Heart right ventricle (tissue), 16 donors: ENCODE measurements around the gene TAGAP. TPM values are rescaled to one million over a fixed set of nuclear protein-coding genes. Genes with fewer than 3 reads are reported as not detected.

ENCODE experiments used
- ATAC-seq, 8 donors: fragments of 200-7000 bp; cut with Tn5 transposase; one replicate each; pipeline ENCODE4 v1.9.1; 2020; ENCODE audit warnings: mild to moderate bottlenecking in 8 of 8, moderate library complexity in 8 of 8, moderate number of reproducible peaks in 1 of 8
- DNase-seq, 2 donors: peaks; one replicate each; pipeline ENCODE4 v3.0.0-alpha.2; 2020
- H3K27ac ChIP-seq, 10 donors: fragments of 200-600 bp; sonication (generic) in 2 of 10; one replicate each; pipeline versions ENCODE4 v1.5.0 to v1.8.0; 2020 to 2022; ENCODE audit warnings: mild to moderate bottlenecking in 3 of 10
- H3K27me3 ChIP-seq, 7 donors: fragments of 200-600 bp; one replicate each; pipeline ENCODE4 v1.8.0; 2021 to 2022; ENCODE audit warnings: mild to moderate bottlenecking in 2 of 7
- H3K36me3 ChIP-seq, 9 donors: fragments of 200-600 bp; sonication (generic) in 1 of 9; one replicate each; pipeline versions ENCODE4 v1.5.0 to v1.8.0; 2020 to 2022; ENCODE audit warnings: mild to moderate bottlenecking in 2 of 9
- H3K4me1 ChIP-seq, 9 donors: fragments of 200-600 bp; sonication (generic) in 1 of 9; one replicate each; pipeline versions ENCODE4 v1.5.0 to v1.8.0; 2020 to 2022; ENCODE audit warnings: mild to moderate bottlenecking in 4 of 9
- H3K4me3 ChIP-seq, 10 donors: fragments of 200-600 bp; sonication (generic) in 2 of 10; one replicate each; pipeline versions ENCODE4 v1.5.0 to v1.8.0; 2020 to 2022; ENCODE audit warnings: mild to moderate bottlenecking in 7 of 10, moderate library complexity in 2 of 10
- H3K9me3 ChIP-seq, 11 donors: fragments of 200-600 bp in 10 of 11; sonication (generic) in 2 of 11; one replicate each; pipeline versions ENCODE4 v1.5.0 to v1.8.0; 2013 to 2022; ENCODE audit warnings: mild to moderate bottlenecking in 2 of 11, control low read depth in 1 of 11, moderate library complexity in 1 of 11
- WGBS, 2 donors: extraction: QIAGEN DNeasy Blood & Tissue Kit; methylation state at CpG; one replicate each; pipeline ENCODE4 v1.1.7; 2013; ENCODE audit warnings: inconsistent platforms in 1 of 2; 5-methylcytosine and 5-hydroxymethylcytosine counted together
- intact Hi-C, 10 donors: fragments of 100-400 bp; cut with DNase I; formaldehyde crosslinking; loops; one replicate each; pipeline versions ENCODE4 v1.11.1 to v1.14.2; 2022
- polyA plus RNA-seq, 2 donors: library from polyadenylated mRNA; stranded (reverse); fragments of 200-250 nt; gene quantifications; one replicate each; pipeline ENCODE4 v1.2.3, GENCODE V29; 2013
- total RNA-seq, 10 donors: library from RNA; stranded (reverse); fragmentation: NEBNext Ultra II Directional in 3 of 10; extraction: Animal tissue kit (Norgen Biotek cat#: 25700) in 3 of 10; gene quantifications; one replicate each; pipeline versions ENCODE4 v1.2.1 to v1.2.4, GENCODE V29; 2021 to 2023
- TF ChIP-seq, protein P1 (sequence below), 9 donors: fragments of 200-600 bp; sonication (generic) in 2 of 9; IDR thresholded peaks; one replicate each; pipeline versions ENCODE4 v1.5.0 to v1.8.0; 2021 to 2022; ENCODE audit warnings: antibody characterized with exemption in 9 of 9, mild to moderate bottlenecking in 5 of 9, moderate library complexity in 1 of 9
- donor health status: Arrhythmogenic right ventricular cardiomyopathy.
- donor health status: ischemic (EF 13 %, LVEDD 7.1; RV severe dilation, severe dysfunction).
- donor health status: healthy with polysubstance abuse.
- donor health status: DM: no; HTN: yes; CAD: no.
- donor health status: DM: no; HTN: no; CAD: no.
- donor health status: ischemic (EF 25% LVEDD 6.9; RV normal size, moderate dysfunction).
- donor health status: ischemic (EF 25% LVEDD 5.7; RV mildly dilated, moderate dysfunction).
- donor health status: healthy.
- donor health status: DM: yes; HTN: yes; CAD: no.
- donor health status: Ischemic cardiomyopathy.
- donor health status: ischemic (EF 35%, LVEDD 5.7; RV mildly dilated, moderate dysfunction).
- donor health status: nonischemic (EF 11% LVEDD 7.7; RV severe dilation, severe dysfunction).
- donor health status: DM: yes; HTN: yes; CAD: no.
- donor health status: PGD.
- donor health status: ischemic (EF 29% LVEDD 5.4; RV normal size, mild dysfunction).
- donor health status: nonischemic (EF 23%, LVEDD 6.1; RV moderate dilation, normal function).

Gene TAGAP
- total and polyA plus RNA-seq, 12 donors = 0.28 to 6.5 (median 0.80) TPM

GRCh38 chr6:159008656-159009288 lies 36.0 kb downstream of the TAGAP start:
- no peak for DNase-seq
- peak overlapping the region in 1 of 10 donors; percentile 46 for H3K27ac ChIP-seq
- intact Hi-C loops = loop anchor here in 8 of 10 donors (1.0 to 10.0 kb wide), 7 partner anchors 94 to 126 kb away; no protein-coding TSS in a partner anchor
- no peaks in the 10 kb centered on the region for H3K27me3 ChIP-seq
- WGBS, 2 donors = 75 to 82% methylated on average over 10 of the region's 10 CpGs
- ATAC-seq = peak in 5 of 8 donors; percentile 22 to 58 (median 47)
- H3K36me3 ChIP-seq = no peaks in the 10 kb centered on the region
- peak overlapping the region in 1 of 10 donors; percentile 20 for H3K4me3 ChIP-seq
- TF ChIP-seq, protein P1, sequence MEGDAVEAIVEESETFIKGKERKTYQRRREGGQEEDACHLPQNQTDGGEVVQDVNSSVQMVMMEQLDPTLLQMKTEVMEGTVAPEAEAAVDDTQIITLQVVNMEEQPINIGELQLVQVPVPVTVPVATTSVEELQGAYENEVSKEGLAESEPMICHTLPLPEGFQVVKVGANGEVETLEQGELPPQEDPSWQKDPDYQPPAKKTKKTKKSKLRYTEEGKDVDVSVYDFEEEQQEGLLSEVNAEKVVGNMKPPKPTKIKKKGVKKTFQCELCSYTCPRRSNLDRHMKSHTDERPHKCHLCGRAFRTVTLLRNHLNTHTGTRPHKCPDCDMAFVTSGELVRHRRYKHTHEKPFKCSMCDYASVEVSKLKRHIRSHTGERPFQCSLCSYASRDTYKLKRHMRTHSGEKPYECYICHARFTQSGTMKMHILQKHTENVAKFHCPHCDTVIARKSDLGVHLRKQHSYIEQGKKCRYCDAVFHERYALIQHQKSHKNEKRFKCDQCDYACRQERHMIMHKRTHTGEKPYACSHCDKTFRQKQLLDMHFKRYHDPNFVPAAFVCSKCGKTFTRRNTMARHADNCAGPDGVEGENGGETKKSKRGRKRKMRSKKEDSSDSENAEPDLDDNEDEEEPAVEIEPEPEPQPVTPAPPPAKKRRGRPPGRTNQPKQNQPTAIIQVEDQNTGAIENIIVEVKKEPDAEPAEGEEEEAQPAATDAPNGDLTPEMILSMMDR (IDR thresholded peaks at IDR 0.05) = peak; percentile 15 to 58 (median 48)
- H3K9me3 ChIP-seq = no peaks in the 10 kb centered on the region
- H3K4me1 ChIP-seq = peaks cover 0 to 30% (median 0%) of the 10 kb centered on the region in 9 donors

GRCh38 chr6:159007510-159007909 lies 37.3 kb downstream of the TAGAP start:
- no peak overlapping the region for H3K27ac ChIP-seq
- TF ChIP-seq, protein P1 (IDR thresholded peaks at IDR 0.05) = no peak
- no peaks in the 10 kb centered on the region for H3K9me3 ChIP-seq
- no peaks in the 10 kb centered on the region for H3K27me3 ChIP-seq
- H3K36me3 ChIP-seq = no peaks in the 10 kb centered on the region
- DNase-seq (no peak), ATAC-seq (no peak)
- no peak overlapping the region for H3K4me3 ChIP-seq
- WGBS, 2 donors = 76 to 77% methylated on average over 5 of the region's 5 CpGs
- intact Hi-C loops = loop anchor here in 7 of 10 donors (5.0 to 10.0 kb wide), 5 partner anchors 95 to 127 kb away; no protein-coding TSS in a partner anchor
- H3K4me1 ChIP-seq = peaks cover 0 to 21% (median 0%) of the 10 kb centered on the region in 9 donors

GRCh38 chr6:159005436-159005835 lies 39.4 kb downstream of the TAGAP start:
- ATAC-seq = no peak
- WGBS, 2 donors = 92 to 93% methylated on average over 5 of the region's 5 CpGs
- no peaks in the 10 kb centered on the region for H3K36me3 ChIP-seq

DNA sequence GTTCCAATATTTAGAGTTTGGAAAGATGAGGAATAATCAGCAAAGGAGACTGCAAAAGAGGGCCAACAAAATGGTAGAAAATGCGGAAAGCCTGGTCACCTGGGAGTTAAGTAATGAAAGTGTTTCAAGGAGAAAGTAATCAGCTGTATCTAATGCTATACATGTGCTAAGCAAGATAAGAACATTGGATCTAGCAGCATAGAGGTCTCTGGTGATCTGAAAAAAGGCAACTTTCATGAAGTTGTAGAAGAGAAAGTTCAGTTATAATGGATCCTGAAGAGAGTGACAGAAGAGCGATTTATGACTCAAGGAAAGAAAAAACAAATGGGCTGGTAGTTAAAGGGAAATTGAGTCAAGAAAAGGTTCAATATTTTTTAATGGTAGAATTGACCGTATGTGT lies 40.2 kb downstream of the TAGAP start:
- DNase-seq (no peak), ATAC-seq (no peak)
- H3K4me3 ChIP-seq = no peak overlapping the region
- no peaks in the 10 kb centered on the region for H3K27me3 ChIP-seq
- no peaks in the 10 kb centered on the region for H3K36me3 ChIP-seq
- intact Hi-C loops = loop anchor here in 6 of 10 donors (10.0 kb wide), 2 partner anchors 100 to 130 kb away; no protein-coding TSS in a partner anchor
- H3K4me1 ChIP-seq = peaks cover 0 to 31% (median 9%) of the 10 kb centered on the region in 9 donors
- no peaks in the 10 kb centered on the region for H3K9me3 ChIP-seq
- H3K27ac ChIP-seq = no peak overlapping the region
- 72 to 74% methylated on average over 3 of the region's 3 CpGs for WGBS, 2 donors
- TF ChIP-seq, protein P1 (IDR thresholded peaks at IDR 0.05) = no peak

More at GRCh38 chr6:159005436-159005835, 39.4 kb downstream of the TAGAP start:
- Histone ChIP-seq H3K27me3 (no peaks in the 10 kb centered on the region), H3K4me3 (no peak overlapping the region), H3K4me1 (peaks cover 0 to 31% (median 8%) of the 10 kb centered on the region in 9 donors), H3K27ac (no peak overlapping the region), H3K9me3 (no peaks in the 10 kb centered on the region)
- intact Hi-C loops = loop anchor here in 7 of 10 donors (5.0 to 10.0 kb wide), 5 partner anchors 97 to 129 kb away; no protein-coding TSS in a partner anchor
- no peak for DNase-seq
- TF ChIP-seq, protein P1 (IDR thresholded peaks at IDR 0.05) = no peak
